Transverse colon (tissue), 4 donors: ENCODE measurements around the gene SMIM43. TPM values are rescaled to one million over a fixed set of nuclear protein-coding genes. Genes with fewer than 3 reads are reported as not detected.

Source experiments
- DNase-seq: peaks from one replicate; pipeline ENCODE4 v3.0.0-alpha.2; 2019
- H3K27ac ChIP-seq, 4 donors: fragments of 200-600 bp; sonication (generic); 2 replicates each; pipeline ENCODE4 v1.5.1; 2016 to 2018; ENCODE audit warnings: inconsistent platforms in 4 of 4
- H3K27me3 ChIP-seq: fragments of 200-600 bp; sonication (generic); 2 replicates; pipeline ENCODE4 v1.5.1; 2017; ENCODE audit warnings: inconsistent platforms
- H3K36me3 ChIP-seq, 4 donors: fragments of 200-600 bp; sonication (generic); 2 replicates each; pipeline ENCODE4 v1.5.1; 2017 to 2019; ENCODE audit warnings: inconsistent platforms in 4 of 4
- H3K4me1 ChIP-seq, 4 donors: fragments of 200-600 bp; sonication (generic); 2 replicates each; pipeline ENCODE4 v1.5.1; 2017 to 2020; ENCODE audit warnings: inconsistent platforms in 4 of 4
- H3K4me3 ChIP-seq, 4 donors: fragments of 200-600 bp; sonication (generic); 1 replicate in 1 of 4; 2 replicates in 3 of 4; pipeline versions ENCODE4 v1.5.1 to v1.6.1; 2017 to 2019; ENCODE audit warnings: inconsistent platforms in 4 of 4
- H3K9me3 ChIP-seq, 2 donors: fragments of 200-600 bp; sonication (generic); 2 replicates each; pipeline ENCODE4 v1.5.1; 2017 to 2019; ENCODE audit warnings: inconsistent platforms in 2 of 2
- CTCF ChIP-seq, 5 experiments: fragments of 200-600 bp in 3 of 5; fragments of 450-650 bp in 2 of 5; sonication (generic) in 3 of 5; IDR thresholded peaks; 1 replicate in 2 of 5; 2 replicates in 3 of 5; pipeline ENCODE4 v1.5.1; 2016 to 2017; ENCODE audit warnings: antibody characterized with exemption in 5 of 5, inconsistent platforms in 3 of 5, mild to moderate bottlenecking in 2 of 5, moderate library complexity in 1 of 5
- EP300 ChIP-seq: sonication (generic); formaldehyde crosslinking; IDR thresholded peaks from one replicate; pipeline ENCODE4 v1.6.1; 2017; ENCODE audit warnings: antibody characterized with exemption, low read depth
- POLR2A ChIP-seq: fragments of 450-650 bp; IDR thresholded peaks from one replicate; pipeline ENCODE4 v1.6.1; 2016; ENCODE audit warnings: antibody characterized with exemption, mild to moderate bottlenecking, moderate library complexity
- POLR2AphosphoS5 ChIP-seq, 3 donors: sonication (generic); formaldehyde crosslinking; IDR thresholded peaks; one replicate each; pipeline ENCODE4 v1.6.1; 2016; ENCODE audit warnings: antibody characterized with exemption in 3 of 3
- WGBS, 2 donors: methylation state at CpG; one replicate each; pipeline ENCODE4 v1.1.5; 2018; ENCODE audit warnings: low coverage in 1 of 2; 5-methylcytosine and 5-hydroxymethylcytosine counted together
- in situ Hi-C, 4 donors: fragments of 200-750 bp; cut with MboI; loops; one replicate each; pipeline versions ENCODE4 v1.15.0 to v1.15.1; 2017; ENCODE audit warnings: low sequenced_read_pairs in 3 of 4, low pct_ligation_motif_present in 1 of 4, low pct_unique_long_range_greater_than_20kb in 1 of 4
- intact Hi-C: fragments of 100-400 bp; cut with DNase I; formaldehyde crosslinking; loops from one replicate; pipeline ENCODE4 v1.15.1; 2023; ENCODE audit warnings: low total_unique reads
- total RNA-seq, 4 donors: library from RNA; depleted of rRNA; stranded (reverse); fragments of >200 nt; gene quantifications; one replicate each; pipeline ENCODE4 v1.1.0, GENCODE V29; 2016

The SMIM43 gene
- total RNA-seq, 4 donors from 2014 or later, result 0.27 TPM; not detected in 3

DNA sequence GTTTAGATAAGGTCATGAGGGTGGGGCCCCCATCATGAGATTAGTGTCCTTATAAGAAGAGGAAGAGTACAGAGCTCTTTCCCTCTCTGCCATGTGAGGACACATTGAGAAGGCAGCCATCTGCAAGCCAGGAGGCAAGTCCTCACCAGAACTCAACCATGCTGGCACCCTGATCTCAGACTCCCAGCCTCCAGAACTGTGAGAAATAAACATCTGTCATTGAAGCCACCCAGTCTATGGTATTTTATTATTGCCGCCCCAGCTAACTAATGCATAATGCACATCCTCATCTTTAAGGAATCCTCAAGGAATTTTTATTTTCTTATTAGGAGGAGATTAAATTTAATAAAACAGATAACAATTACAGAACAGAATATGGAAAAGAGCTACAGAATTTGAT is 19.4 kb upstream of the SMIM43 start:
- intact Hi-C loops, result no loop called here

DNA sequence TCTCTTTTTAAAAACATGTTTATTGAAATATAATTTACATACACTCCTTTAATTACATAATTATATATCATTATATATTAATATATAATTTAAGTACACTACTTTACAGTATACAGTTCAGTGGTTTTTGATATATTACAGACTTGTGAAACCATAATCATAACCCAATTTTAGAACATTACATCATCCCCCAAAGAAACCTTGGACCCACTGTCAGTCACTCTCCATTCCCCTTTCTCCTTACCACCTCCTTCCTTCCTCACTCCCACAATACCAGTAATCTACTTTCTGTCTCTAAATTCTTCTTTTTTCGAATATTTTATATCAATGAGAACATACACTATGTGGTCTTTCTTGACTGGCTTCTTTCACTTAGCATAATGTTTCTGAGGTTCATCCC is 18.2 kb upstream of the SMIM43 start:
- Histone ChIP-seq H3K27me3 (peaks cover 13% of the 10 kb centered on the region), H3K4me3 (no peak overlapping the region), H3K9me3 (no peaks in the 10 kb centered on the region), H3K4me1 (no peaks in the 10 kb centered on the region), H3K27ac (no peak overlapping the region), H3K36me3 (no peaks in the 10 kb centered on the region)
- 57 to 72% methylated on average over 1 of the region's 1 CpG for WGBS, 2 donors
- intact Hi-C loops, result no loop called here
- in situ Hi-C loops, result no loop called here
- TF ChIP-seq CTCF (IDR thresholded peaks at IDR 0.05) (no peak), POLR2A (no peak), EP300 (no peak), POLR2AphosphoS5 (IDR thresholded peaks at IDR 0.05) (no peak)
- DNase-seq, result no peak

More for the DNA sequence above, 19.4 kb upstream of the SMIM43 start:
- no peaks in the 10 kb centered on the region for H3K36me3 ChIP-seq
- H3K27me3 ChIP-seq, result peaks cover 13% of the 10 kb centered on the region
- H3K27ac ChIP-seq, result no peak overlapping the region
- DNase-seq, result no peak
- TF ChIP-seq POLR2A (no peak), POLR2AphosphoS5 (IDR thresholded peaks at IDR 0.05) (no peak), CTCF (IDR thresholded peaks at IDR 0.05) (no peak), EP300 (no peak)
- no peaks in the 10 kb centered on the region for H3K9me3 ChIP-seq
- WGBS, 2 donors, result 59 to 71% methylated on average over 1 of the region's 1 CpG
- no peaks in the 10 kb centered on the region for H3K4me1 ChIP-seq
- in situ Hi-C loops, result no loop called here
- no peak overlapping the region for H3K4me3 ChIP-seq

- TF ChIP-seq POLR2A (no peak), POLR2AphosphoS5 (IDR thresholded peaks at IDR 0.05) (no peak), CTCF (IDR thresholded peaks at IDR 0.05) (no peak), EP300 (no peak)
- intact Hi-C loops, result no loop called here
- no peaks in the 10 kb centered on the region for H3K4me1 ChIP-seq
- peaks cover 3% of the 10 kb centered on the region for H3K27me3 ChIP-seq
- H3K4me3 ChIP-seq, result no peak overlapping the region
- H3K9me3 ChIP-seq, result no peaks in the 10 kb centered on the region
- no peak overlapping the region for H3K27ac ChIP-seq
- DNase-seq, result no peak
- in situ Hi-C loops, result no loop called here
- no peaks in the 10 kb centered on the region for H3K36me3 ChIP-seq
- WGBS, 2 donors, result 62 to 69% methylated on average over 8 of the region's 8 CpGs
These were observed 14.1 kb upstream of the SMIM43 start for GRCh38 chr4:121778991-121779628.

- Histone ChIP-seq H3K27me3 (peaks cover 3% of the 10 kb centered on the region), H3K9me3 (no peaks in the 10 kb centered on the region), H3K27ac (no peak overlapping the region), H3K4me3 (no peak overlapping the region), H3K4me1 (no peaks in the 10 kb centered on the region), H3K36me3 (no peaks in the 10 kb centered on the region)
- in situ Hi-C loops (no loop called here), intact Hi-C loops (no loop called here)
- TF ChIP-seq EP300, result no peak
- no peak for TF ChIP-seq POLR2AphosphoS5 (IDR thresholded peaks at IDR 0.05)
- no peak for TF ChIP-seq CTCF (IDR thresholded peaks at IDR 0.05)
- no peak for TF ChIP-seq POLR2A
- no peak for DNase-seq
- WGBS, 2 donors, result 49% methylated on average over 3 of the region's 3 CpGs; no CpG with 5 or more reads in 1 of the 2 donors
These were observed 12.7 kb upstream of the SMIM43 start for GRCh38 chr4:121777625-121778024.
